ENCODE data around the gene TMEM218.

- TF ChIP-seq CTCF (IDR thresholded peaks at IDR 0.05; ENCODE audit: extremely low read depth in 1 of 2, insufficient read depth in 1 of 2, low read depth in 1 of 2, low read length in 2 of 2): no peak
- TF ChIP-seq MAX (IDR thresholded peaks at IDR 0.05; ENCODE audit: insufficient read depth, insufficient read length): no peak
Measured at GRCh38 chr11:125075242-125075625, 36.2 kb downstream of the TMEM218 start.
